Spleen (tissue), 7 donors: Measurements from ENCODE around the gene CWC22.

Source experiments
- CTCF ChIP-seq, 11 experiments: fragments of 200-600 bp in 7 of 11; fragments of 450-650 bp in 4 of 11; sonication (generic) in 4 of 11; IDR thresholded peaks in 8 of 11; conservative IDR thresholded peaks in 3 of 11; 1 replicate in 7 of 11; 2 replicates in 4 of 11; pipeline versions ENCODE4 v1.4.0 to v1.8.0; 2016 to 2021; ENCODE audit warnings: antibody characterized with exemption in 11 of 11, inconsistent platforms in 4 of 11, mild to moderate bottlenecking in 1 of 11
- POLR2A ChIP-seq, 3 donors: fragments of 450-650 bp; IDR thresholded peaks; one replicate each; pipeline ENCODE4 v1.5.1; 2017; ENCODE audit warnings: antibody characterized with exemption in 3 of 3, mild to moderate bottlenecking in 1 of 3
- donor health status: DM: no; HTN: no; CAD: no; lungs with moderate emphysema.
- donor health status: DM: no; HTN: no; CAD: no.
- donor health status: DM: no; HTN: no; CAD: no.

- no peak for TF ChIP-seq CTCF (IDR thresholded peaks at IDR 0.05 in 8 of 11, conservative IDR thresholded peaks at IDR 0.05 in 3 of 11)
- TF ChIP-seq POLR2A (IDR thresholded peaks at IDR 0.05): no peak
Measured at GRCh38 chr2:179981085-179981484, 26.0 kb downstream of the CWC22 start.
